A549 treated with Hydrocortisone at 1 μM for 4 hours (cell line): ENCODE measurements around the gene CD24. TPM values are rescaled to one million over a fixed set of nuclear protein-coding genes. Genes with fewer than 3 reads are reported as not detected.

ENCODE experiments used
- total RNA-seq: library from RNA; stranded (reverse); fragments of 200-300 nt; extraction: Qiagen RNA extraction; gene quantifications from 5 replicates; pipeline ENCODE4 v1.2.3, GENCODE V29; 2022

The CD24 gene, protein sequence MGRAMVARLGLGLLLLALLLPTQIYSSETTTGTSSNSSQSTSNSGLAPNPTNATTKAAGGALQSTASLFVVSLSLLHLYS
- 242 to 318 TPM (median 301 TPM) in 5 replicates for total RNA-seq

DNA sequence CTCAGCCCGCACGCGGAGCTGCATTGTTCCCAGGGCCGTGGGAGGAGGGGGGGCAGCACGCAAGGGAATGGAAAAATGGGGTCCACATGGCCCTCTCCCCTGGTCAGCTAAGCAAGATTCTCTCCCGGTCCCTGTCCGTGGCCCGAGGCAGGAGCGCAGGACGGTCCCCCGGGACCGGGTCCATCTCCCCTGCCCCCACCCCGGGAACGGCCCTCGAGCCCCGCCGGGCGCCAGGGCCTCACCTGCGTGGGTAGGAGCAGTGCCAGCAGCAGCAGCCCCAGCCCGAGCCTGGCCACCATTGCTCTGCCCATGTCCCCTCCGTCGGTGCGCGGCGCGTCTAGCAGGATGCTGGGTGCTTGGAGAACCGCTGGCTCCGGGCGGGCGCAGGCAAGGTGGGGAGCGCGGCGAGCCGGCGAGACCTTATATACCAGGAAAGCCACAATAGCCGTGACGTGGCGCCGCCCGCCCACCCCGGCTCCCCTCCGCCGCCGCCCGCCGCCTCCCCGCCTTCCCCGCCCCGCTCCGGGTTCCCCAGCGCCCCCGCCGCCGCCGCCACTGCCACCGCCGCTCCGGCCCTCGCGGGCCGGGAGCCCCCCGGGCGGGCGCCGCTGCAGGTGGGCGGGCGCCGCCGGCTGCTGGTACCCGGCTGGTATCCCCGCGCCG lies at the start of gene CD24:
TSS of gene CD24 (minus strand) at position 394 of the 663 bp plus-strand sequence. CDS start at position 311, 83 bp downstream.

Other genes with a start within 250 kb of the CD24 start
- 9.4 to 12.0 TPM (median 9.9 TPM) in 5 replicates for gene MTRES1, start 53.5 kb upstream of the CD24 start, total RNA-seq
- gene BEND3, start 140.8 kb upstream of the CD24 start, total RNA-seq, result 3.0 to 4.2 TPM (median 3.1 TPM) in 5 replicates